ENCODE data around the gene LRP1B.

Gene LRP1B

DNA sequence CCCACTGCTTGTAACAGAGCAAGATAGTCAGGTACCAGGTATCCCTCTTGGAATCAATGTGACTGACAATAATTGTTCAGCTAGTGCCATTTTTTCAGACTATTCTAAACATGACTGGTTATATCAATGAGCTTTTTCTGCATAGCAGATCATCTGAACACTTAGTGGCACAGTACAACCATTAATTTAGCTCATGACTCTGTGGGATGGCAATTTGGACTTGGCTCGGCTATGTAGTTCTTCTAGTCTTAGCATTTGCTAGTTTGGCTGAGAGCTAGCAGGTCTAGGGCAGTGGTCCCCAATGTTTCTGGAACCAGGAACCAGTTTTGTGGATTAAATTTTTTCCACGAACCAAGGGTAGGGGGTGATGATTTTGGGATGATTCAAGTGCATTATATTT lies 1929.2 kb downstream of the LRP1B start:
- DNase-seq (ENCODE audit: low read depth in 2 of 2, low spot score in 1 of 2), result no peak

DNA sequence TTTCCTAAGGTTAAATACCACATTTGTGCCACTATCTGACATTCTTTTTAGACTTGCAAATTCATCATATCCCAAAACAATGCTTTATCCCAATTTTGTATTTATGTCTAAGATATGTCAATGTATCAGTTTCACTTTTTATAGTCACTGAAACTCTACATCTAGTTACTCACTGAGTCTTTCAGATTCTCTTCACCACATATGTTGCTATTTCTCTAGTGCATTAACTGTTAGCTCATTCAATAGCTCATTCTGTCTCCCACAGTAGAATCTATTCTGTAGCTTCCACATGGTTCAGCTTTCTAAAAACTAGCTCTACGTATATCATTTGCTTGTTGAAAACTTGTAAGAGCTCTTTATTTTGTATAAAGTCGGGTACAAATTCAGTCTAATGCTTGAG lies 1930.1 kb downstream of the LRP1B start:
- DNase-seq (ENCODE audit: low read depth in 2 of 2, low spot score in 1 of 2), result no peak

DNA sequence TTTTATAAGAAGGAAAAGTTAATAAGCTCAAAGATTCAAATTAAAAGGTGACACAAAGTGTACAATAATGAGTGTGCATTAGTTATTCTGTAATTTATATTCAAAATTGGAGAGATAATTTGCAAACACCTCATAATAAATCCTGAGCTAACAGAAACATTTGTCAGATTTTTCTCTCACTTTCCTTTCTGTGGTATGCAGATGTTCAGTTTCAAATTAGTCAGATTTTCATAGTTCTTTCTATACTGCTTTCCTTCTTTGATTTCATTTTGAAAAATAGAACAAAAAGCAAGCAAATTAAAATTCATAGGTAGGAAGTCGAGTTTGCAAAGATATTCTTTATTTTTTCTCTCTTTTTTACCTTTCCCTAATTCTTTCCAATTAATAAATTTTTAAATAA lies 1930.5 kb downstream of the LRP1B start:
- DNase-seq (ENCODE audit: low read depth in 2 of 2, low spot score in 1 of 2), result no peak

DNA sequence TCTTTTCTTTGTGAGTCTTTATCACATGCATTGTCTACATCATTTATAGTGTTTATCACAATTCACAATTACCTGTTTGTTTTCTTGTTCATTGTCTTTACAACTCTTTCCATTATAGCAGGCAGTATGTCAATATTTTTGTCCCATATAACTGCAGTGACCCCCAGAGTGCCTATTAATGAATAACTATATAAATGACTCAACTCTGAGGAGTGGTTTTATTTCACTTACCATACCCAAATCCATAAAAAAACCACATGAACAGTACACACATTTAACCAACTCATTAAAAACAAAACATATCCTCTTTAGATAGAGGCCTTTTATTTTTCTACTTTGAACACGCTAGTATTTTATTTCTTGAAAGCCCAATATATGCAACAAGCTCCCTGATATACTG lies 1931.5 kb downstream of the LRP1B start:
- no peak for DNase-seq (ENCODE audit: low read depth in 2 of 2, low spot score in 1 of 2)

DNA sequence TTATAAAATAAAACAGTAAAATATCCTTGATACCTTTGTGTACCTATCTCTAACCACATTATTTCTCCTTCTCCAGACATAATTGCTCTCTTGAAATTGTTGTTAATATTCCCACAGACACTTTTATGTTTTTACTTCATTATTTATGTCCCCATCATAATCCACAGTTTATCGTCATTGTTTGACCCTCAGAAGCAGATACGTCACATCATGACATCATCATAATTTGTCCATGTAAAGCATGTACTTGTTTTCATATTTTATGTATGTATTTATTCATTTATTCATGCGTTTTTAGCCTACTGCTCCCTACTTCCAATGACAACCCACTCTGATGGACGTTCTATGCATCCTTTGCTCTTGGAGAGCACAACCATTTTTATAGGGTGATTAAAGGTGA lies 1943.7 kb downstream of the LRP1B start:
- no peak for DNase-seq (ENCODE audit: low read depth in 2 of 2, low spot score in 1 of 2)

DNA sequence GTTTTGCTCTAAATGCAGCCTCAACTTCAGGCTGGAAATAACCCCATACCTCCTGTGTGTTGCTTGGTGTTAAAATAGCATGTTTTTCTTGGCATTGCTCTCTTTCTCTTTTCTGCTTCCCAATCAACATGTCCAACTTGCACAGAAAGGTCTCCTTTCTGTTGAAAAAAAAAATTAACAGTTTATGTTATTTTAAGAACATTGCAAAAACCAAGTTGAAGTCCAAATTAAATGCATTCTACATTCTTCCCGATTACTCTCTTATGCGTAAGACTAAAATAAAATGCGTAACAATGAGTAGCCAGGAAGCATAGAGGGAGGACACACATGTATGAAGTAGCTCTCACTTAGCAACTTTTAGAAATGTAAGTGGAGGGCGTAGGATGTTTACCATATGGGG lies 1944.5 kb downstream of the LRP1B start:
- DNase-seq (ENCODE audit: low read depth in 2 of 2, low spot score in 1 of 2), result no peak

DNA sequence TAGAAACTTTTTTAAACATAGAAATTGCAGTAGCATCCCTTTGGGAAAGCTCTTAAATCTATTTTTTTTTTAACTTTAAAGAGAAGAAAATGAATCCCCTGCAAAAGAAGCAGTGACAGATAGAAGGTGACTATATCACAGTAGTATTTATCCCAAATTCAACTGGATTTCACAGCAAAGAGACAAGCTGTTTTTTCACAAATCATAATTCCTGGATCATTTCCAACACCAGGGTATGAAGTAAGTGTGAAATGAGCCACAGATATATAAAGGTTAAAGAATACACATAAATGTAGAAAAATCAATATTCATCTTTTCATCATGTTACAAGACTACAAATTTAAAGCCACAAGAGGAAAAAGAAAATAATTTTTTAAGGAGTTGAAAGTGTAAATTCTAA lies 1945.7 kb downstream of the LRP1B start:
- DNase-seq (ENCODE audit: low read depth in 2 of 2, low spot score in 1 of 2), result no peak

DNA sequence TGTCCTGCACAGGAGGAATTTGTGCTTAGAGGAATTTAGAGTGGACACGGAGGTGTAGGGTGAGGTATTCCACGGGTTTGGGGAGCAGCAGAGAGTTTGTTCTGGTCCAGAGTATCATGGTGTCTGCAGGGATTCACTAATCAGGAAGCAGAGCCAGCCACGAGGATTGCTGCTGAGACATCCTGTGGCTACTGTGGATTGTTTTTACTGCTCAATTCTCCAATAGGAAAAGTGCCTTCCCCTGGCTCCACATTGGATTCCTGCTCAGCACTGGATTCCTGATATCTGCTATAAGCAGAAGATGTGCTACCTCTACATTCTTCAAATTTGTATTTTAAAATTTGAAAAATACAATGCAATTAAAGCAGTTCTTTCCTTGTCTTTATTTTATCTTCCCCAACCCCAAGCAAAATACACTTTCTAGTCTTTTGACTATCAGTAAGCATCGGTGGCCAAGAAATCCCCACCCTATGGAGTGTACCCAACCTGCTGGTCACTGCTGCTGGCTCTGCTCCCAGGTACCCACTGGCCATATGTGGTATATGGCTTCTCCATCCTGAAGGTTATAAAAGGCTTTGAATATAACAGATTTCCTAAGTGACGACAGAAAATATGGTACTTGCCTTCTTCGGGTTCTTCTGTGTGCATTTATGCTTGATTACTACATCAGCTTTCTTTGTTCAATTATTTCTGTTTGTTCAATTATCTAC lies 1947.6 kb downstream of the LRP1B start:
- DNase-seq (ENCODE audit: low read depth in 2 of 2, low spot score in 1 of 2), result no peak

Measured in stimulated activated CD8-positive, alpha-beta memory T cell treated with anti-CD3 and anti-CD28 coated beads, Interleukin-4, amount 100 ng/mL, for 1 hour (primary cell).